Measurements from ENCODE around the gene TMC2.

GRCh38 chr20:2518558-2518957 is 17.8 kb upstream of the TMC2 start:
- TF ChIP-seq POLR2A (IDR thresholded peaks at IDR 0.05; ENCODE audit: low read length) (no peak), GATA1 (IDR thresholded peaks at IDR 0.05; ENCODE audit: low read depth, low read length) (no peak)

All from erythroblast (primary cell).